BE2C (cell line): Measurements from ENCODE around the gene RHBG.
"Not testable (repeated sequence)": the region's sequence is repeated elsewhere in the genome, so short reads cannot be mapped to it uniquely, and the experiment has no call there.

Experiments
- DNase-seq: peaks from one replicate; pipeline ENCODE4 v3.0.0-alpha.2; 2020
- H3K27me3 ChIP-seq: fragments of 250-450 bp; sonication (Bioruptor Pico); 2 replicates; pipeline ENCODE4 v1.5.1; 2020; ENCODE audit warnings: mild to moderate bottlenecking
- H3K36me3 ChIP-seq: fragments of 250-450 bp; sonication (Bioruptor Pico); 2 replicates; pipeline ENCODE4 v1.5.1; 2020; ENCODE audit warnings: mild to moderate bottlenecking
- H3K4me1 ChIP-seq: fragments of 250-450 bp; sonication (Bioruptor Pico); 2 replicates; pipeline ENCODE4 v1.5.1; 2020
- H3K4me3 ChIP-seq: 2 replicates; pipeline ENCODE4 v1.5.1; 2011; ENCODE audit warnings: low read depth, low read length
- H3K9me3 ChIP-seq: fragments of 250-450 bp; sonication (Bioruptor Pico); 2 replicates; pipeline ENCODE4 v1.5.1; 2020
- TF ChIP-seq, protein P1 (sequence below): IDR thresholded peaks from 2 replicates; pipeline ENCODE4 v1.5.1; 2012; ENCODE audit warnings: mild to moderate bottlenecking, low read depth, low read length

The RHBG gene

DNA sequence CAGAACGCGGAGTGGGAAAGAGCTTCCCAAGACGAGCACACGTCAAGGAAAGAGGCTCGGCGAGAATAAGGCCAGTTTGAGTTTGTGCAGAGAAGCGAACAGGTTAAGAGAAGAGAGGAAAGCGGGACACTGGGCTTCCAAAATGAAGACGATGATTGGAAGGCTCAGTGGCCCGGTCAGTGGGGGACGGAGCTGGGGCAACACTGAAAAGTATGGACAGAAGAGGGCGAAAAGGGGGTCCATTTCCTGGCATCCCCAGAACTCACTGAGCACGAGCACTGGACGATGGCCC is 31.2 kb upstream of the RHBG start:
- no peak for DNase-seq
- peaks cover 32% of the 10 kb centered on the region for H3K36me3 ChIP-seq
- H3K4me1 ChIP-seq = peaks cover 7% of the 10 kb centered on the region; the same call in 1 of the 2 replicates
- H3K4me3 ChIP-seq = peak overlapping the region; percentile 86
- TF ChIP-seq, protein P1, sequence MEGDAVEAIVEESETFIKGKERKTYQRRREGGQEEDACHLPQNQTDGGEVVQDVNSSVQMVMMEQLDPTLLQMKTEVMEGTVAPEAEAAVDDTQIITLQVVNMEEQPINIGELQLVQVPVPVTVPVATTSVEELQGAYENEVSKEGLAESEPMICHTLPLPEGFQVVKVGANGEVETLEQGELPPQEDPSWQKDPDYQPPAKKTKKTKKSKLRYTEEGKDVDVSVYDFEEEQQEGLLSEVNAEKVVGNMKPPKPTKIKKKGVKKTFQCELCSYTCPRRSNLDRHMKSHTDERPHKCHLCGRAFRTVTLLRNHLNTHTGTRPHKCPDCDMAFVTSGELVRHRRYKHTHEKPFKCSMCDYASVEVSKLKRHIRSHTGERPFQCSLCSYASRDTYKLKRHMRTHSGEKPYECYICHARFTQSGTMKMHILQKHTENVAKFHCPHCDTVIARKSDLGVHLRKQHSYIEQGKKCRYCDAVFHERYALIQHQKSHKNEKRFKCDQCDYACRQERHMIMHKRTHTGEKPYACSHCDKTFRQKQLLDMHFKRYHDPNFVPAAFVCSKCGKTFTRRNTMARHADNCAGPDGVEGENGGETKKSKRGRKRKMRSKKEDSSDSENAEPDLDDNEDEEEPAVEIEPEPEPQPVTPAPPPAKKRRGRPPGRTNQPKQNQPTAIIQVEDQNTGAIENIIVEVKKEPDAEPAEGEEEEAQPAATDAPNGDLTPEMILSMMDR = no peak
- H3K9me3 ChIP-seq = no peaks in the 10 kb centered on the region
- H3K27me3 ChIP-seq = no peaks in the 10 kb centered on the region

DNA sequence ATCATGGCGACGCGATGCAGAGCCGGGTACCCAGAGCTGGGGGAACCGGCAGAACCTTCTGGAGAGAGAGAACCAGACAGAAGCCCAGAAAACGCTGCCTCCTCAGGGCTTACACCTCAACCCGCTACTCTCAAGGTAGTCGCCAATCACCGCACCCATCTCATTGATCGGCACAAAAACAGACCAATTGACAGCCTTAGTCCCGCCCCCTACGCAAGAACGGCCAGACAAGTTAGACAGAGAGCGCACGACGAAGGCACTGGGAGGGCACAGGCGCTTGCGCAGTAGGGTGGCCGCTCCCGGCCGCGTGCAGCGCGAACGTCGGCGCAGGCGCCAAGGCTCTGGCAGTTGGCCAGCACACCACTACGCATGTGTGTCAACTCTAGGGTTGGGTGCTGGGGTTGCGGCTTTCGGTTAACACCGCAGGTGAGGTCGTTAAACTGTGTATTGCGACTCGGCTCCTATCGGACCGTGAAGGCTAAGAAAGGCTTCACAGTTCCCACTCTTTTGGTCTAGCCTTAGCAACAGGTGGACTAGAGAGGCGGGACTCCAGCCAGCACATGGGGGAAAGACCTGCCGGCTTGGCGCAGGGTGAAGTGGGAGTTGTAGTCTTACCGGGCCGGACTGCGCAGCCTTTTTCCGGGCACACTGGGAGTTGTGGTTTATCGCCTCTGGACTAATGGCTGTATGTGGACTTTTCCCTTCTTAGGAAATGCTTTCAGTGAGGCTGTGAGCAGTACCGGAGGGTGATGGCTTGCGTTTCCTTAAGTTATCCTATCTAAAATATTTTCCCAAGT is 30.6 kb upstream of the RHBG start, which contains the start of the genes CCT3 and TSACC:
TSS of gene CCT3 (minus strand) at position 113 of the 797 bp plus-strand sequence. CDS start at position 5, 108 bp downstream.
TSS of gene TSACC (plus strand) at position 347 of the 797 bp plus-strand sequence. CDS start 1,232 bp downstream, outside the sequence.
- no peaks in the 10 kb centered on the region for H3K9me3 ChIP-seq
- peak within 1 kb of the TSS; percentile 86 for H3K4me3 ChIP-seq
- peaks cover 27% of the 10 kb centered on the region for H3K36me3 ChIP-seq
- TF ChIP-seq, protein P1 = no peak
- peaks cover 9% of the 10 kb centered on the region for H3K4me1 ChIP-seq
- DNase-seq = peak; percentile 99
- H3K27me3 ChIP-seq = no peaks in the 10 kb centered on the region

DNA sequence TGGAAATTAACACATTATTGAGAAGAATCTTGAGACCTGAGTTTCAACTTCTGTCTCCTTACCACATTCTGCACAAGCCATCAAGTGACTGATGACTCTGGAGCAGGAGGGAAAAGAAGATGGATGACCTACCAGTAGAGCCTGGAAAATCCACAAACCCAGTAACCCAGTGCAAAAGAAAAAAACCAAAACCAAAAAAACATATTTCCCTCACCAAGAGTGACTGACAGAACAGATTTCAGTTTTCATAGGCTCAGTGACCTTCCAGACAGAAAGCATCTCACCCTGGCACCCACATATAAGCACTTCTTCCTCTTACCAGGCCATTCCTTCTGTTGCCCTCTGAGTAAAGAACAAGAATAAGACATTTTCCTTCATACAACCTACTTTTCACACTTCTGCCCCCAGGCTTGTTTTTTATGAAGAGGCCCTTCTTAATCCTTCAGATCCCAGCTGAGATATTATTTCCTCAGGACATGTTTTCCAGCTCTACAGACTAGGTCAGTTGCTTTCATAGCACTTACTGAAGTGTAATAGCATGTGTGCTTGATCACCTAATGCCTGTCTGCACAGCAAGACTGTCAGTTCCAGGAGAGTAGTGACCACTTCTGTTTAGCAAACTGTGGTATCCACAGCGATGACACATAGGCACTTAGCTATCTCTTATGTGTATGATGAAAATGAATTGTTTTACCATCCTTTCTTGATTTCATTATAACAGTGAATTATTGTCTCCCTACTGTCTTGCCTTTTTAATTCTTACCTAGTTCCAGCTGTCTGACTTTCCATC is 26.6 kb upstream of the RHBG start:
- Histone ChIP-seq H3K9me3 (no peaks in the 10 kb centered on the region), H3K4me1 (peaks cover 33% of the 10 kb centered on the region), H3K27me3 (no peaks in the 10 kb centered on the region), H3K4me3 (no peak overlapping the region), H3K36me3 (no peaks in the 10 kb centered on the region; the same call in 1 of the 2 replicates)
- TF ChIP-seq, protein P1 = no peak
- no peak for DNase-seq

DNA sequence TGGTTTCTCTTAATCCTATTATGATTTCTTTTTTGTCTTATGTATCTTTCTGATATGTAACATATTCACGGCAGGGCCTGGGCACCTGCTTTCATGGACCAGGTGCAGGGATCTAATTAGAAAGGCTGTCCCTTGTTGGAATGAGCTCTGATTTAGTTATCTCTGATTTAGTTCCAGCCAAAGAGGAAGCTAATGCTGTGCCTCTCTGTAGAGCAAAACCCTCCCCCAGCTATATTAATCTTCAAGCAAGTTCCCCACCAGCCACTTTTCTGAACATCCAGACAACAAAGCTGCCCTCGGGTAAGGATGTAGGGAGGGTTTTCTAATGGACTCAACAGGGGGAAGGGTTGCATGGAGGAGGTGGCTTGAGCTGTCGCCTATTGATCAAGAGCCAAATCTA is 24.6 kb upstream of the RHBG start:
- Histone ChIP-seq H3K4me1 (peaks cover 37% of the 10 kb centered on the region), H3K9me3 (no peaks in the 10 kb centered on the region), H3K36me3 (no peaks in the 10 kb centered on the region), H3K27me3 (no peaks in the 10 kb centered on the region), H3K4me3 (no peak overlapping the region)
- peak; percentile 61 for DNase-seq
- TF ChIP-seq, protein P1 = no peak

DNA sequence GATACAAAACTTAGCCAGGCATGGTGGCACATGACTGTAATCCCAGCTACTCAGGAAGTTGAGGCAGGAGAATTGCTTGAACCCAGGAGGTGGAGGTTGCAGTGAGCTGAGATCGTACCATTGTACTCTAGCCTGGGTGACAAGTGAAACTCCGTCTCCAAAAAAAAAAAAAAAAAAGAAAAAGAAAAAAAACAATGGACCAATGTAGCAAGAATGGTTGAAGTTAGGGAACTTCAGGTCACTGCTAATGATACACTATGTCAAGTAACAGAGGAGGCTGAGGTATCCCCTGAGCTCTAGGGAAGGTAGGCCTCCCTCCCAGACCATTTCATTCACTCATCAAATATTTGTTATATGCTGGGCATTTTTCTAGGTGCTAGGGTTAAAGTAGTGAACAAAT is 23.0 kb upstream of the RHBG start:
- H3K27me3 ChIP-seq, H3K4me3 ChIP-seq, H3K9me3 ChIP-seq, H3K36me3 ChIP-seq, DNase-seq: not testable (repeated sequence)
- H3K4me1 ChIP-seq = peaks cover 37% of the 10 kb centered on the region

DNA sequence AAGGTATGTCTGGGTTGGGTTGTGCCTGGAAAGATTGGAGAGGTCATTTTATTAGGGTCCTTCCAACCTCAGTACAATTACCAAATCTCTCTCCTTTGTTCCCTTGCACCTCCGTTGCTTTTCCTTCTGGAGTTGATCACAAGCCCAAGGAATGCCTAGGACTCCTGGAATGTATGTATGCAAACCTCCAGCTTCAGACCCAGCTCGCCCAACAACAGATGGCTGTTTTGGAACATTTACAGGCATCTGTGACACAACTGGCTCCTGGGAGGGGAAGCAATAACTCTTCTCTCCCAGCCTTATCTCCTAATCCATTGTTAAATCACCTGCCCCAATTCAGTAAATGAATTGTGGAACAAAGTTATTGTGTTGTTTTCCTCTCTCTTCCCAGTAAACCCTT is 22.4 kb upstream of the RHBG start:
- Histone ChIP-seq H3K27me3 (no peaks in the 10 kb centered on the region), H3K4me3 (no peak overlapping the region), H3K4me1 (peaks cover 37% of the 10 kb centered on the region), H3K36me3 (no peaks in the 10 kb centered on the region), H3K9me3 (no peaks in the 10 kb centered on the region)
- TF ChIP-seq, protein P1 = no peak
- DNase-seq = no peak
